T-cell (primary cell): ENCODE measurements around the gene CCDC91. TPM values are rescaled to one million over a fixed set of nuclear protein-coding genes. Genes with fewer than 3 reads are reported as not detected.

Source experiments
- total RNA-seq, 35 experiments: library from RNA in 6 of 35; stranded (reverse) in 6 of 35; fragments of 120-200 nt in 1 of 35; gene quantifications; one replicate each; pipeline versions ENCODE4 v1.2.1 to v1.2.4 and lab custom pipeline; 2013 to 2026

CCDC91 gene
- total RNA-seq, 5 donors from 2014 or later (not counting 1 experiment from before 2014, with no cell fraction given) = 65.7 to 73.0 (median 68.7) TPM

Other genes with a start within 250 kb of the CCDC91 start
- not detected for gene PTHLH, start 217.7 kb upstream of the CCDC91 start, total RNA-seq